ENCODE data around the gene ADARB2.
"Not testable (repeated sequence)": the region's sequence is repeated elsewhere in the genome, so short reads cannot be mapped to it uniquely, and the experiment has no call there.

Gene ADARB2

GRCh38 chr10:1463971-1464370, 273.4 kb downstream of the ADARB2 start:
- not testable (repeated sequence) for DNase-seq (ENCODE audit: low read depth)

GRCh38 chr10:1462994-1463633, 274.2 kb downstream of the ADARB2 start:
- no peak for DNase-seq (ENCODE audit: low read depth)

- DNase-seq (ENCODE audit: low read depth), result no peak
These were observed 274.8 kb downstream of the ADARB2 start for GRCh38 chr10:1462521-1462920.

GRCh38 chr10:1462032-1462431, 275.3 kb downstream of the ADARB2 start:
- DNase-seq (ENCODE audit: low read depth), result no peak

GRCh38 chr10:1461016-1461415, 276.3 kb downstream of the ADARB2 start:
- DNase-seq (ENCODE audit: low read depth), result no peak

- not testable (repeated sequence) for DNase-seq (ENCODE audit: low read depth)
These were observed 277.7 kb downstream of the ADARB2 start for GRCh38 chr10:1459664-1460063.

- no peak for DNase-seq (ENCODE audit: low read depth)
These were observed 282.4 kb downstream of the ADARB2 start for GRCh38 chr10:1454951-1455350.

GRCh38 chr10:1454428-1454827, 282.9 kb downstream of the ADARB2 start:
- DNase-seq (ENCODE audit: low read depth), result no peak

- DNase-seq (ENCODE audit: low read depth), result no peak
These were observed 284.5 kb downstream of the ADARB2 start for GRCh38 chr10:1452777-1453176.

- DNase-seq (ENCODE audit: low read depth), result no peak
These were observed 285.4 kb downstream of the ADARB2 start for GRCh38 chr10:1451941-1452340.

- DNase-seq (ENCODE audit: low read depth), result no peak
These were observed 285.9 kb downstream of the ADARB2 start for GRCh38 chr10:1451362-1451888.

- DNase-seq (ENCODE audit: low read depth), result no peak
These were observed 287.6 kb downstream of the ADARB2 start for GRCh38 chr10:1449572-1450205.

- DNase-seq (ENCODE audit: low read depth), result no peak
These were observed 288.3 kb downstream of the ADARB2 start for GRCh38 chr10:1449021-1449420.

GRCh38 chr10:1448252-1448930, 288.9 kb downstream of the ADARB2 start:
- no peak for DNase-seq (ENCODE audit: low read depth)

- no peak for DNase-seq (ENCODE audit: low read depth)
These were observed 292.5 kb downstream of the ADARB2 start for GRCh38 chr10:1444826-1445225.

GRCh38 chr10:1440897-1441296, 296.4 kb downstream of the ADARB2 start:
- no peak for DNase-seq (ENCODE audit: low read depth)

- no peak for DNase-seq (ENCODE audit: low read depth)
These were observed 302.2 kb downstream of the ADARB2 start for GRCh38 chr10:1434912-1435692.

GRCh38 chr10:1434202-1434601, 303.1 kb downstream of the ADARB2 start:
- DNase-seq (ENCODE audit: low read depth), result no peak

- no peak for DNase-seq (ENCODE audit: low read depth)
These were observed 305.2 kb downstream of the ADARB2 start for GRCh38 chr10:1432161-1432560.

- no peak for DNase-seq (ENCODE audit: low read depth)
These were observed 306.1 kb downstream of the ADARB2 start for GRCh38 chr10:1431229-1431628.

GRCh38 chr10:1427521-1428186, 309.7 kb downstream of the ADARB2 start:
- DNase-seq (ENCODE audit: low read depth), result not testable (repeated sequence)

- no peak for DNase-seq (ENCODE audit: low read depth)
These were observed 310.5 kb downstream of the ADARB2 start for GRCh38 chr10:1426786-1427185.

Data from activated gamma-delta T cell treated with anti-CD3 and anti-CD28 coated beads, Interleukin-2, amount 50 U/mL, for 16 hours (primary cell).